22Rv1 (cell line): ENCODE results near the gene PGAM2.
A peak's percentile ranks its signal among the peaks of the same experiment; 100 is the strongest.

Source experiments
- CTCF ChIP-seq: fragments of 450-650 bp; IDR thresholded peaks from 2 replicates; pipeline ENCODE4 v1.5.1; 2017; ENCODE audit warnings: mild to moderate bottlenecking
- ZFX ChIP-seq: fragments of 450-650 bp; IDR thresholded peaks from 2 replicates; pipeline ENCODE4 v1.6.1; 2017; ENCODE audit warnings: antibody characterized with exemption, borderline replicate concordance

GRCh38 chr7:44085546-44085945 lies 20.2 kb upstream of the PGAM2 start:
- TF ChIP-seq CTCF (peak; percentile 43), ZFX (no peak)
